ENCODE results near the gene C3AR1.

DNA sequence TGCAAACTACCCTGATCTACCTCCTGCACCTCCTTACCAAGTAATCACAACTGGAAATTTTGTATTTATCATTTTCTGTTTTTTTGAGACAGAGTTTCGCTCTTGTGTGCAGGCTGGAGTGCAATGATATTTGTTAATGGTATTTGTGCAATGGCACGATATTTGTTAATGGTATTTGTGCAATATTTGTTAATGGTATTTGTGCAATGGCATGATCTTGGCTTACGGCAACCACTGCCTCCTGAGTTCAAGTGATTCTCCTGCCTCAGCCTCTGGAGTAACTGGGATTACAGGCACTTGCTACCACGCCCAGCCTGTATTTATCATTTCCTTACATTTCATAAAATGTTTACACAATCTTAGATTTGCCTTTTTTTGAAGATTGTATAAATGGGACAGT, 10.2 kb upstream of the C3AR1 start:
- TF ChIP-seq POLR2A (IDR thresholded peaks at IDR 0.05; ENCODE audit: low read depth, low read length), result no peak
- no peak for TF ChIP-seq POLR2AphosphoS5 (IDR thresholded peaks at IDR 0.05; ENCODE audit: low read depth, low read length)
- TF ChIP-seq TAF1 (IDR thresholded peaks at IDR 0.05; ENCODE audit: low read depth, low read length), result no peak
- no peak for TF ChIP-seq SPI1 (IDR thresholded peaks at IDR 0.05; ENCODE audit: low read depth, low read length)
- TF ChIP-seq PAX5 (IDR thresholded peaks at IDR 0.05; ENCODE audit: insufficient read depth, low read length, severe bottlenecking), result no peak

Measured in GM12891 (cell line).